GM18861 (cell line): Measurements from ENCODE around the gene ZNF335.
A peak's percentile ranks its signal among the peaks of the same experiment; 100 is the strongest.

Experiments
- ATAC-seq: cut with Tn5 transposase; IDR thresholded peaks from one replicate; pipeline ENCODE4 v1.9.1; 2021; ENCODE audit not compliant: unreplicated experiment

Gene ZNF335

DNA sequence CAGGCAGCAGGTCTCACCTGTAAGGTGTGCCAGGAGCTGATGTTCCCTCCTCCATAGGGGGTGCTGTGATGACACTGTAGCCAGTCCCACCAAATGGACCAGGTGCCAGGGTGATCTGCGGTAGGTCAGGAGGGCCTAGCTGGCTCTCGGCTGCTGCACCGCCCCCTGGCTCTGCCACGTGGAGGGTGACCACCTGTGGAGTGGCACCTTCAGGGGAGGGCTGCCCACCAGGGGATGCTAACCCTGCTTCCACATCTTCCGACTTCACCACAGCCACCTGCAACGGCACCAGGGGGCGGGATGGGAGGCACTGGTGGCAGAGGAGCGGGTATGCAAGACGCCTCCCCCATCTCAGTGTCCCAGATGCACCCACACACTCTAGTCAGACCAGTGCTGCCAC, 18.3 kb downstream of the ZNF335 start:
- no peak for ATAC-seq

DNA sequence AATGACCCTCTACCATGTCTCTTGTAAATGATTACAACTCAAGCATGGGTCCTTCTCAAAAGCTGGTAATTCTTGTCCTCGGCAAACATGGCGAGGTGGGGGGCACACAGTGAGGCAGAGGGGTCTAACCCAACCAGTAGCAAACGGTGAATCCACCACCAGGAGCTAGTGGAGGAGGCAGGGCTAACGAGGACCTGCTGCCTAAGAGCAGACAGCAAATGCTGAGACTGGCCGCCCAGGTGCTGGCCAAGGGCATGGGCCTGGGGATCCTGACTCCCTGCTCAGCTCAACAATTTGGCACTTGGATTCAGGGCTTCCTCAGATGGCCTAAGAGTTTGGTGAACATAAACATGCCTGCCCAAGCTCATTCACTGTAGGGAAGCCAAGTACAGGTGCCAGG, 19.1 kb downstream of the ZNF335 start:
- no peak for ATAC-seq

GRCh38 chr20:45951925-45952834, 19.8 kb downstream of the ZNF335 start:
- no peak for ATAC-seq

DNA sequence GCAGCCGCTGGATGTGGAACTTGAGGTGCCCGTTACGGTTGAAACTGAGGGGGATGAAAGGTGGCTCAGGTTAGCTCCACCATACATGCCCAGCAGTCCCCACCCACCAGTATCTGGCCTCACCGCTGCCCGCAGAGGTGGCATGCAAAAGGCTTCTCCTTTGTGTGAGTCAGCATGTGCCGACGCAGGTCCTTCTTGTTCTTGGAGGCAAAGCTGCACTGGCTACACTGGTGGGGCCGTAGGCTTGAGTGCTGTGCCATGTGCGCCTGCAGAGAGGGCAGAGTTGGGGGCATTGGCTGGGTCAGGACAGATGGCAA, 21.7 kb downstream of the ZNF335 start:
- no peak for ATAC-seq

DNA sequence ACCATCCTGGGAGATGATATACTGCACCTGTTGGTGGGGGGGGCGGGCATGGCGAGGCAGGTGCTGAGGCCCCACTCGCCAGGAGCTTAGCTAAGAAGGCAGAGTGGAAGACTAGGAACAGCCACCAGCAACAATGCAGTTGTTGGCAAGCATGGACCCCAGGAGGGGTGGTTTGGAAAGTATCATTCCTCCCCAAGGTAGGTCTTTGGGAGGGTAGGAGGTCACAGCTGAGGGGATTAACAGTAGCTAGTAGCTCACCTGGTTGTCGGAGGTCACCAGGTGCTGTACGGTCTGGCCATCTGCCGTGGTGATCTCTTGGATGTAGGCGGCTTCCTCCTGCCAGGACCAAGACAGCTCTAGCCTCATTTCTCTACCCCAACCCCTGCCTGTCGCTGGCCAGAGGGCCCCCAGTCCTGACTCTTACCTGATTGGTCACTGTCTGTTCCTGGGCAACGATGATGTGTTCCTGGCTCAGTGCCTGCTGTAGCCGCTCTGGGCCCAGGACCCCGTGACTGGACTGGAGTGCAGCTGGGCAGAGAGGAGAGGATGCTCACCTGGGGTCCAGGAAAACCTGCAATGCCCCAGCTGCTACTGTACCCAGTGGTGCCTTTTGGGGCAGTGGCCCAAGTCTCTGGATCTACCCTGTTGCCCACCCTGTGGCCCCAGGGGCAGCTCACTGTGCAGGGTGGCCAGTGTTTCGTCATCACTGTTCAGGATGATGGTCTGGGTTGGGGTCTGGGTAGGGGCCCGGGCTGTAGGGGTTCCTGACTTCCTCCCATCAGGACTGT, 22.3 kb downstream of the ZNF335 start:
- ATAC-seq, result no peak

GRCh38 chr20:45948742-45949541, 23.1 kb downstream of the ZNF335 start:
- ATAC-seq, result no peak

GRCh38 chr20:45948261-45948733, 23.7 kb downstream of the ZNF335 start:
- no peak for ATAC-seq

GRCh38 chr20:45947110-45947866, 24.7 kb downstream of the ZNF335 start:
- no peak for ATAC-seq

DNA sequence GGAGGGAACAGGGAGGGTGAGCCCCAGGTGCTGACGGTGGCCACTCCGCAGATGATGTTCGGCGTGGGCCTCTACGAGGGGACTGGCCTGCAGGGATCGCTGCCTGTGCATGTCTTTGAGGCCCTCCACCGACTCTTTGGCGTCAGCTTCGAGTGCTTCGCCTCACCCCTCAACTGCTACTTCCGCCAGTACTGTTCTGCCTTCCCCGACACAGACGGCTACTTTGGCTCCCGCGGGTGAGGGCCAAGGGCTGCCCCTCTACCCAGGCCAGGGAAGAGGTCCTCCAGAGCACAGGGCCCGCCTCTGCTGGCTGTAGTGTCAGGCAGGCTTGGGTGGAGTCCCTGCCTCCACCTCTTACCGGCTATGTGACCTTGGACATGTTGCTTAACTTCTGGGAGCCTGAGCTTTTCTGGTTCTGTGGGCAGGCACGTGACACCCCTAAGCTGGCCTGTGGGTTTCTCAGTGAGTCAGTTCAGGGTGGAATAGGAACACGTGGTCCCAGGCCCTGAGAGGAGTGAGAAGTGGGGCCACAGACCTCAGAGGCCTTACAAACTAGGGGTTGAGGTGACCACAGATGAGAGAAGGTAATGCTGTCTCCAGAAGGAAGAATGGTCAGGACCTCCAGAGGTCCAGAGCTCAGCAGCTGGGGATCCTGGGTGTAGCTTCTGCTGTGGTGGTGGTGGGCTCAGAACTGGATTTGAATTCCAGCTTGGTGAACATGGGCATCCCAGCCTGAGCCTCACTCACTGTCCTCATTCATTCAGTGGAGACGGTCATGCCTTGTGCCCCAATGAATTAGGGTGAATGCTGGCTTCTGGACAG, 25.6 kb downstream of the ZNF335 start:
- peak; percentile 49 for ATAC-seq

DNA sequence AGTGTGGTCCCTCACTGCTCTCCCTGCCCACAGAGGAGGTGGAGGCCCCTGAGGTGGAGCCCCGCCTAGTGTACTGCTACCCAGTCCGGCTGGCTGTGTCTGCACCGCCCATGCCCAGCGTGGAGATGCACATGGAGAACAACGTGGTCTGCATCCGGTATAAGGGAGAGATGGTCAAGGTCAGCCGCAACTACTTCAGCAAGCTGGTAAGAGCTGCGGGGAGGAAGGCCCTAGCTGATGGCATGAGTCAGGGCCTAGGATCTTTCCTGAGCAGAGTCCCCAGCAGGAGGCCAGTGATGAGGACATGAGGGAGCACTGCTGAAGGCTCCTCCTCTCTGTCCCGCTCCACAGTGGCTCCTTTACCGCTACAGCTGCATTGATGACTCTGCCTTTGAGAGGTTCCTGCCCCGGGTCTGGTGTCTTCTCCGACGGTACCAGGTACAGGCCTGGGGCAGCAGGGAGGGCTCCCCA, 26.3 kb downstream of the ZNF335 start:
- no peak for ATAC-seq

DNA sequence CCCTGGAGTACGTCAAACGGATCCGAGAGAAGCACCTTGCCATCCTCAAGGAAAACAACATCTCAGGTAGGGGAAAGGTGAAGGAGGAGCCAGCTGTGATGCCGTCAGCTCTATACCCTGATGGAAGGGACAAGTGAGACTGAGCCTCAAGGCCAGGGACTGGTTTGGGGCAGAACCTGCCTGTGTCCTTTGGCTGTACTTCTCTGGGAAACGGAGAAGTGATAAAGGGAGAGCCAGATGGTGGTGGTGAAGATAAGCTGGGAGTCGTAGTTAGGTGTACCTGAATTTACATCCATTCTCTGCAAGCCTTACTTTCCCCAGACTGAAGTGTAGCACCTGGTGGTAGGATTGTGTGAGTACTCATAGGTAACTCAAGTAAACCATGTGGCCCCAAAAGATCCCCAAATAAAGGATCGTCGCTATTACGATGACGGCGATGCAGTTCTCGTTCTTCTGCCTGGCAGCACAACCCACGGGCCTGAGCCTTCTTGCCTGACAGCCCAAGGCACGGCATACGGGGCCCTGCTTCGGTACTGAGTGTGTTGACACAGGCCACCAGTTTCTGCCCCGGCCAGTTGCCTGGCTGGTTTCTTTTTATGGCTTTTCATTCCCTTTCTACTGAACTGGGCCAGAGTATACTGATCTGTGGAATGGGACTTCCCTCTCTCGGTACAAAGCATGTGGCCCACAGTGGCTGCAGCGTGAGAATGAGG, 26.9 kb downstream of the ZNF335 start:
- no peak for ATAC-seq

DNA sequence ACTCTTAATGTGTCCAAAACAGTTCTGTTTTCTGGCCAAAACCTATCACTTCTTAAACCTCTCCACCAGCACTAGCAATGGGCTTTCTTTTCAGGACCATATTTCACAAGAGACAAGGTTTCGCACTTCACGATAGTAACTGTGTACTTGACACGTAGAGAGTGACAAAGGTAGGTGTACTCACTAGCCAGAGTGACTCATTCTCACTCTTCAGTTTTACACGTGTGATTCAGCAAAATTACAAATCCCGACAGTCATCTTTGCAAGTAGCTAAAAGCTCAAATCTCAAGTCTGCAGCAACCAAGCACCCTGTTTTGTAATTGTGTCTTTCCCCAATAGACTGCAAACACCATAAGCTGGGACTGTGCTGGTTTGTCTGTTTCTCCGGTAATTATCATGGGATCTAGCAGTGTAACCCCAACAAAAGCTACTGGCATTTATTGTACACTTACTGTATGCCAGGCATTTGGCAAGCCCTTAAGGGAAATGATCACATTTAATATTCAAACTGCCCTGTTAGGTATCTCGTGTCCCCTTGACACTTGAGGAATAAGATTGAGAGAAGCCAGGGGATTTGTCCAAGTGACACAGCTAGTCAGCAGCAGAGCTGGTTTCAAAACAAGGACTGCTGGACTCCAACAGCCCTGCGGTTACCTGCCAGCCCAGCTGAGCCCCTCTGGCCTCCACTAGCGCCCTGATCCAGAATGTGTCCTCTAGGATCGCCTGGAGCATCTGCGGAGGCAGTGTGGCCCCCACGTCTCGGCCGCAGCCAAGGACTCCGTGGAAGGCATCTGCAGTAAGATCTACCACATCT, 27.6 kb downstream of the ZNF335 start:
- no peak for ATAC-seq

DNA sequence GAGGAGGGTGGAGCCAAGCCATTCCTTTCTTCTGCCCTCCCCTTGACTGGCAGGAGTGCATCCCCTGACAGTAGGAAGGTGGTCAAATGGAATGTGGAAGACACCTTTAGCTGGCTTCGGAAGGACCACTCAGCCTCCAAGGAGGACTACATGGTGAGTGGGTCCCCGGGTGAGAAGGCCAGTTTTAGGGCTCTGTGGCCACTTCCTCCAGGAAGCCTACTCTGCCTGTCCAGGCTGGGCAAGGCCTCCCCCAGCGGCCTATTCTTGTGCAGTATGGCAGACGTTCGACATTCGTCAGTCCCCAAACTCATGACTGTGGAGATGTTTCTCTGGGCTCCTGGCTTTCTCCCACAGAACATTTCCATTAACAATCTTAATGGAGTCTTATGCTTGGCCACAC, 28.4 kb downstream of the ZNF335 start:
- no peak for ATAC-seq

GRCh38 chr20:45940469-45940868, 31.5 kb downstream of the ZNF335 start:
- no peak for ATAC-seq

- no peak for ATAC-seq
These were observed 31.9 kb downstream of the ZNF335 start for GRCh38 chr20:45940053-45940452.

DNA sequence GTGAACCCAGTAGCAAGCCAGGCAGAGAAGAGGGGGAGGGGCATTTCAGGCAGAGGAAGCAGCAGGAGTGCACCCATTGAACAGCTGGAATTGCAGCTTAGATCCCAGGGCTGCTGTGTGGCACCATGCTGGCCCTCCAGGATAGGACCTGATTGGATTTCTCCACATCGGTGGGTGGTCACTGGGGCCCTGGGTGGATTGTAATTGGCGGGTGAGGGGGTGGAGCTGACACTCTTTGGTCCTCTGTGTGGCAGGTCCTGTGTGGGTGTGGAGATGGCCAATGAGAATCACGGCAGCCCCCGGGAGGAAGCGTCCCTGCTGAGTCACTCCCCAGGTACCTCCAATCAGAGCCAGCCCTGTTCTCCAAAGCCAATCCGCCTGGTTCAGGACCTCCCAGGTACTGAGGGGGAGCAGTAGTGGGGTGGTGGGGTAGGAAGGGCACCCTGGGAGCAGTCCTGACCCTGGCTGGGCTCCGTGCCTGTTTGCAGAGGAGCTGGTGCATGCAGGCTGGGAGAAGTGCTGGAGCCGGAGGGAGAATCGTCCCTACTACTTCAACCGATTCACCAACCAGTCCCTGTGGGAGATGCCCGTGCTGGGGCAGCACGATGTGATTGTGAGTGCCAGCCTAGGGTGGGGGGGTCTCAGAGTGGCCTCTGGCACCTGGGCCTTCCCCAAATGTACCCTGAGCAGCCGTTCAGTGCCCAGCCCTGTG, 33.1 kb downstream of the ZNF335 start:
- ATAC-seq, result no peak

DNA sequence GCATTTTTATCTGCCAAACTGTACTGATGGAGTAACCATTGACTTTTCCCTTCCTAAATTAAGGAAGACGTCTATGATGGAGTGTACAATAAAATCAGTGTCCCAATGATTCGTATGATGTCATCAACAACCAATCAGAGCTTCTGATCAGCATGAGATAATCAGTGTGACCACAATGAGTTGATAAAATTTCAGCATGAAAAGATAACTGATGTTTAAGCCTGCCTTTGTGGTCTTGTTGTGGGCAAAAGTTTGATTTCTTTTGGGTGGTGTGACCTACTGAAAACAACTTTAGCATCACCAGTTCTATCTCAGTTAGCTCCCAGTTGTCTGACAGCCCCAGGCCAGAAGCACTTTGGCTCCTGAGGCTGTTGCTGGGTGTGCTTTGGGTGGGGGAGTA, 34.2 kb downstream of the ZNF335 start:
- ATAC-seq, result no peak
